NOMO-1 (cell line): ENCODE measurements around the gene ATP2C2.

Source experiments
- DNase-seq, 2 experiments: peaks; one replicate each; lab custom pipeline; 2025; ENCODE audit not compliant: unreplicated experiment in 2 of 2; lab: John Stamatoyannopoulos, UW

Gene ATP2C2

GRCh38 chr16:84463221-84463620 is 94.9 kb downstream of the ATP2C2 start:
- no peak for DNase-seq

DNA sequence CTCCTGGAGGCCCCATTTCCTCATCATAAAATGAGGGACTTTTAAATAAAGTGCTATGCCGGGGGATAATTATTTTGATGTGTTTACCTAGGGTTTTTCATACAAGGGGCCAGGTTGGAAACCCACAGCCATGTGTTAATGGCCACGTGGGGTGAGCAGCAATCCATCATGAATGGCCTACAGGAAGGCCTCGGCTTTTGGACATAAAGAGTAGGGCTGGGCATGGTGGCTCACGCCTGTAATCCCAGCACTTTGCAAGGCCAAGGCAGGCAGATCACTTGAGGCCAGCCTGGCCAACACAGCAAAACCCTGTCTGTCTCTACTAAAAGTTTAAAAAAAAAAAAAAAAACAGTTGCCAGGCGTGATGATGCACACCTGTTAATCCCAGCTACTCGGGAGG is 95.8 kb downstream of the ATP2C2 start:
- no peak for DNase-seq

DNA sequence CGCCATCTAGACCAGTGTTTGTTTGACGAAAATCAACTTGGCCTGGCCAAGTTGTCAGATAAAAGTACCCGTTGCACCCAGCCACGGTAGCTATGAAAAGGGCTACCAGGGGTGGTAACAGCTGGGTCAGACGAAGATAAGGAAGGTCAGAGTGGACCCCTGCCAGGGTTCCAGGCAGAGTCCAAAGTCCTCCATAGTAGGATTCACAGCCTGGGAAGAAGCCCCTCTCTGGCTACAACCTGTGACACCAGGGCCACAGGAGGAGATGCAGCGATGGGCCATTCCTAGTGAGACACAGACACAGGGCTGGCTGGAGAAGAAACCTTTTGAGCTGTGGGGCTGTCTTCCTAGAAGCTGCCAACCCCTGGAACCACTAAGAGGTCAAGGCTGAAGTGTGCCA is 96.8 kb downstream of the ATP2C2 start:
- DNase-seq: no peak

DNA sequence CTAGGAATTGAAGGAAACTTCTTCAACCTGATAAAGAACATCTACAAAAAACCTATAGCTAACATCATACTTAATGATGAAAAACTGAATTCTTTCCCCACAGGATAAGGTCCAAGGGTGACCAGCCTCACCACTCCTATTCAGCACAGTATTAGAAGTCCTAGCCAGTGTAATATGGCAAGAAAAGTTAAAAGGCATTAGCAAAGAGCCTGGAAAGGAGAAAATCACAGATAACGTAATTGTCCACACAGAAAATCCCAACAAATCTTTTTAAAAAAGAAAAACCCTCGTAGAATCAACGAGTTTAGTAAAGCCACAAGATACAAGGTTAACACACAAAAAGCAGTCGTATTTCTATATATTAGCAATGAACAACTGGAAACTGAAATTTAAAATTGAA is 98.4 kb downstream of the ATP2C2 start:
- no peak for DNase-seq

- DNase-seq: no peak
Measured at GRCh38 chr16:84467256-84467655, 98.9 kb downstream of the ATP2C2 start.

- no peak for DNase-seq
Measured at GRCh38 chr16:84467709-84468108, 99.4 kb downstream of the ATP2C2 start.

- DNase-seq: no peak
Measured at GRCh38 chr16:84471316-84471715, 103.0 kb downstream of the ATP2C2 start.

GRCh38 chr16:84471966-84472365 is 103.6 kb downstream of the ATP2C2 start:
- DNase-seq: no peak

DNA sequence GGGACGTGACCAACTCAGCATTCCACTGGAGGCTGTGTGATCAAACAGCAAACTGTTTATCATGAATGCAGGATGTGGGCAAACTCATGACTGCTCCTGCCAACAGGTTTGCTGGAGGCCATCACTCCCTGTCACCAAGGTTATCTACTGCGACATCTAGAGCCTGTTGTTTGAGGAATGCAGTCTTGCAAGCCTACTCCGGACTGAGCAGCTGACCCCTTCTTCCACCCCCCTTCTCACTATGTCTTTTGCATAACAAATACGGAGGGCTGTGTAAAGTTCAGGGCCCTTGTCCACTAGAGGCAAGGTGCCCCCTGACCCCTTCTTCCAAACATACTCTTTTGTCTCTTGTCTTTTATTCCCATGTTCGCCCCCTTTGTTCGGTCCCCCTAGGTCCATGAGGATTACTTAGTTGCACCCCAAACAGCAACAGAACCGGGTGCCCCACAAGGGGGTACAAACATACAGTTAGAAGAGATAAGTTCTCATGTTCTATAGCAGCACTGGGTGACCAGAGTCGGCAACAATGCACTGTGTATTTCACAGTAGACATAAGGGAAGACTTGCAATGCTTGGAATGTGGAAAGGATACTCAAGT is 107.4 kb downstream of the ATP2C2 start:
- DNase-seq: no peak

DNA sequence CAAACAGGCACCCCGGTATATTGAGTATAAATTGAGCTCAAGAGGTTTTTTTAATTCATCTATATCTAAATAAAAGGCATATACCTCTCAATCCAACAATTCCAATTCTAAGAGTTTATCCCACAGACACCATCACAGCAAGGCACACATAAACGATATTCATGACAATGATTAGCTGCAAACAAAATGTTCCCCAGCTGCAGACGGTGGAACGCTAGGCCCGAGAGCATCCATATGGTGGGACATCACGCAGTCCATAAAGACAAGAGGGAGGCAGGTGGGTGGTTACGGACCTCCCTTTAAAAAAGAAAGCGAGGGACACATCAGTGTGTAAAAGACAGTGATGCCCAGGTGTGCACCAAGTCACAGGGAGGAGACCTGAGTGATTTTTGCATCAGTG is 108.1 kb downstream of the ATP2C2 start:
- DNase-seq: no peak

DNA sequence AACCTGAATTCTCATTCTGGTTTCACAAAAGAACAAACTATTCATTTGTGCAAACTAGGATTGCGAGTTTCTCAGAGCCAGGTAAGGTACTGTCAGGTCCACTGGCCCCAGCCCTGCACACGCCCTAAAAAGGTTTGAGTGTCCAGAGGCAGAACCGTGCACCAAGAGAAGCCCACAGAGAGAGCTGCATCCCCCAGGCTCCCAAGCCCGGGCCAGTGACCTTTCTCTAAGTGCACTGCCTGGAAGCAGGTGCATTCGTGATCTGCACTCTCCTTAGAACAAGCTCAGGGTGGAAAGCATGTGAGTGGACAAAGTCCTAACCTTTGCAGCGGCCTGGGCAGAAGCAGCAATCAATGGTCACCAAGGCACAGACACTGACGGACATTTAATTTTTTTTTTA is 109.3 kb downstream of the ATP2C2 start:
- no peak for DNase-seq

DNA sequence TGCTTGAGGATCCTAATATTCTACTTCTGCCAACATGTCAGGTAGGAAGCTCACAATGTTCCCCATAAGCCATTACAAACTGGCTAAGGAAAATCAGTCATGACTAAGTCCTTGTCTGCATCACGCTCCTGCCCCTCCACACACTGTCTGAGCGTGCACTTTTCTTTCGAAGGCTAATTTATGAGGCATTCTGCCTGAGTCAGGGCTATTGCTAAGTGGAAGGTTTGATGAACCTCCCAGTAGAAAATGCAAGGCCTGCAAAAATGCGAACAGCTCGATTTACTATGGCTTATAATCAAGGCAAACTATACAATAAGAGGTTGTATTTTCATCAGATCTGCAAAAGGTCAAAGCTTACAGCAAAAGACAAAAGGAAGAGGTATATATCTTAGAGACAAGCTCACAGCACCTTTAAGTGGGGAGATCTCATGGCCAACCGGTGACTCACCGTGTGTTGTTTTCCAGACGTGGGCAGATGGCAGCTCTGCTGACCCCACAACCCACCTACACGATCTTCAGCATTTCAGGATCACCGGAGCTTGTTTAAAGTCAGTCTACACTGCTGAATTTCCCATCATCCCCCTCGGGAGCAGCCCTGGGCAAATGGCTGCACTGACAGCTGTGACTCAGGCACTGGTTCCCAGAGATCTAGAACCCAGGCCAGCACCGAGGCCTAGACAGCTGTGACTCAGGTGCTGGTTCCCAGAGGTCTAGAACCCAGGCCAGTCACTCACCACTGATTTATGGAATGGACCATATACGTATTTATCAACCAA is 110.0 kb downstream of the ATP2C2 start:
- no peak for DNase-seq

- no peak for DNase-seq
Measured at GRCh38 chr16:84479716-84480450, 111.5 kb downstream of the ATP2C2 start.

GRCh38 chr16:84481051-84481735 is 112.9 kb downstream of the ATP2C2 start:
- DNase-seq: no peak

GRCh38 chr16:84482001-84482891 is 113.9 kb downstream of the ATP2C2 start:
- DNase-seq: no peak

GRCh38 chr16:84482951-84483881 is 114.9 kb downstream of the ATP2C2 start:
- DNase-seq: no peak

GRCh38 chr16:84483882-84484565 is 115.7 kb downstream of the ATP2C2 start:
- no peak for DNase-seq

- no peak for DNase-seq
Measured at GRCh38 chr16:84484579-84485254, 116.4 kb downstream of the ATP2C2 start.
